C4-2B (cell line): ENCODE data around the gene SHB.

ENCODE experiments used
- H3K27ac ChIP-seq: fragments of 450-650 bp; 2 replicates; pipeline ENCODE4 v1.5.1; 2017
- CTCF ChIP-seq: fragments of 450-650 bp; conservative IDR thresholded peaks from 2 replicates; pipeline ENCODE4 v1.5.1; 2017; ENCODE audit warnings: mild to moderate bottlenecking
- ZFX ChIP-seq: fragments of 450-650 bp; IDR thresholded peaks from 2 replicates; pipeline ENCODE4 v1.6.1; 2017

SHB gene

GRCh38 chr9:38062106-38062497 is 6.9 kb downstream of the SHB start:
- no peak for TF ChIP-seq ZFX
- TF ChIP-seq CTCF: no peak
- H3K27ac ChIP-seq: no peak overlapping the region

GRCh38 chr9:38061326-38061977 is 7.6 kb downstream of the SHB start:
- TF ChIP-seq ZFX (no peak), CTCF (no peak)
- H3K27ac ChIP-seq: no peak overlapping the region

- H3K27ac ChIP-seq: no peak overlapping the region
- no peak for TF ChIP-seq CTCF
- no peak for TF ChIP-seq ZFX
Measured at GRCh38 chr9:38060681-38061080, 8.3 kb downstream of the SHB start.

- TF ChIP-seq CTCF: no peak
- TF ChIP-seq ZFX: no peak
Measured at GRCh38 chr9:38059233-38059936, 9.6 kb downstream of the SHB start.

GRCh38 chr9:38058452-38059232 is 10.4 kb downstream of the SHB start:
- TF ChIP-seq CTCF: no peak
- TF ChIP-seq ZFX: no peak
- H3K27ac ChIP-seq: no peak overlapping the region

More at GRCh38 chr9:38059233-38059936, 9.6 kb downstream of the SHB start:
- H3K27ac ChIP-seq: no peak overlapping the region

GRCh38 chr9:38057416-38058195 is 11.4 kb downstream of the SHB start:
- TF ChIP-seq ZFX (no peak), CTCF (no peak)
- H3K27ac ChIP-seq: no peak overlapping the region
